HEK293 (cell line): ENCODE measurements around the gene DEFB110.

Experiments used
- CTCF ChIA-PET: fragments of 350-600 bp; formaldehyde crosslinking; extraction: SDS; loops from one replicate; lab custom pipeline; 2021; ENCODE audit warnings: antibody characterized with exemption; lab: Yijun Ruan, JAX
- POLR2A ChIA-PET: fragments of 300-600 bp; formaldehyde crosslinking; extraction: SDS; loops from one replicate; lab custom pipeline; 2020; ENCODE audit warnings: antibody characterized with exemption, inconsistent platforms; lab: Yijun Ruan, JAX
- H3K27ac ChIP-seq: fragments of 200-500 bp; sonication (Bioruptor generic); 2 replicates; pipeline ENCODE4 v1.5.1; 2014; ENCODE audit warnings: low read depth, low read length, control low read depth, inconsistent platforms; ENCODE audit errors: extremely low read depth
- H3K36me3 ChIP-seq, 2 experiments: fragments of 200-500 bp in 1 of 2; sonication (Bioruptor generic) in 1 of 2; 1 replicate in 1 of 2; 2 replicates in 1 of 2; pipeline ENCODE4 v1.5.1; 2014 to 2017; ENCODE audit warnings: inconsistent platforms in 2 of 2, low read length in 2 of 2; ENCODE audit not compliant: control insufficient read depth in 2 of 2, insufficient read depth in 1 of 2
- H3K4me1 ChIP-seq: fragments of 200-500 bp; sonication (Bioruptor generic); 2 replicates; pipeline ENCODE4 v1.5.1; 2014; ENCODE audit warnings: mild to moderate bottlenecking, low read length, inconsistent platforms; ENCODE audit not compliant: control insufficient read depth, insufficient read depth
- H3K4me3 ChIP-seq: 2 replicates; pipeline ENCODE4 v1.5.1; 2011; ENCODE audit warnings: low read depth, mild to moderate bottlenecking, control low read depth, low read length, moderate library complexity
- H3K9me3 ChIP-seq: fragments of 200-500 bp; sonication (Bioruptor generic); 2 replicates; pipeline ENCODE4 v1.5.1; 2014; ENCODE audit warnings: low read depth, low read length, inconsistent platforms; ENCODE audit not compliant: control insufficient read depth, insufficient read depth
- BCL11B ChIP-seq: fragments of 450-650 bp; formaldehyde crosslinking; IDR thresholded peaks from 2 replicates; pipeline ENCODE4 v1.5.1; 2016; ENCODE audit warnings: low read depth, missing biosample characterization, missing genetic modification characterization
- CTCF ChIP-seq: fragments of 450-650 bp; formaldehyde crosslinking; IDR thresholded peaks from 2 replicates; pipeline ENCODE4 v1.5.1; 2016; ENCODE audit warnings: missing biosample characterization, missing genetic modification characterization
- PBX3 ChIP-seq: sonication (generic); formaldehyde crosslinking; IDR thresholded peaks from 2 replicates; pipeline ENCODE4 v1.8.1; 2022; ENCODE audit warnings: mild to moderate bottlenecking, moderate library complexity, missing genetic modification reagents
- REPIN1 ChIP-seq: fragments of 450-650 bp; formaldehyde crosslinking; IDR thresholded peaks from 2 replicates; pipeline ENCODE4 v1.5.1; 2017; ENCODE audit warnings: missing biosample characterization, missing genetic modification characterization, low read depth
- SP7 ChIP-seq: fragments of 450-650 bp; formaldehyde crosslinking; IDR thresholded peaks from 2 replicates; pipeline ENCODE4 v1.5.1; 2016; ENCODE audit warnings: missing biosample characterization, missing genetic modification characterization
- TRIM28 ChIP-seq: IDR thresholded peaks from 2 replicates; pipeline ENCODE4 v1.6.1; 2011; ENCODE audit warnings: low read length, control low read depth, borderline replicate concordance
- YY1 ChIP-seq: fragments of 450-650 bp; formaldehyde crosslinking; IDR thresholded peaks from 2 replicates; pipeline ENCODE4 v1.5.1; 2018; ENCODE audit warnings: missing biosample characterization, missing genetic modification characterization
- ZBTB17 ChIP-seq: fragments of 450-650 bp; formaldehyde crosslinking; IDR thresholded peaks from 2 replicates; pipeline ENCODE4 v1.5.1; 2016; ENCODE audit warnings: missing biosample characterization, missing genetic modification characterization
- ZBTB21 ChIP-seq: fragments of 450-650 bp; formaldehyde crosslinking; IDR thresholded peaks from 2 replicates; pipeline ENCODE4 v1.5.1; 2017; ENCODE audit warnings: missing biosample characterization, missing genetic modification characterization
- ZIC2 ChIP-seq: fragments of 450-650 bp; formaldehyde crosslinking; IDR thresholded peaks from 2 replicates; pipeline ENCODE4 v1.5.1; 2016; ENCODE audit warnings: missing biosample characterization, missing genetic modification characterization
- ZNF18 ChIP-seq: fragments of 450-650 bp; formaldehyde crosslinking; IDR thresholded peaks from 2 replicates; pipeline ENCODE4 v1.5.1; 2016; ENCODE audit warnings: missing biosample characterization, missing genetic modification characterization
- ZNF280D ChIP-seq: fragments of 450-650 bp; formaldehyde crosslinking; IDR thresholded peaks from 2 replicates; pipeline ENCODE4 v1.5.1; 2016; ENCODE audit warnings: missing biosample characterization, missing genetic modification characterization
- ZNF311 ChIP-seq: fragments of 450-650 bp; formaldehyde crosslinking; IDR thresholded peaks from 2 replicates; pipeline ENCODE4 v1.5.1; 2017; ENCODE audit warnings: missing biosample characterization, missing genetic modification characterization, borderline replicate concordance
- ZNF324 ChIP-seq: fragments of 450-650 bp; formaldehyde crosslinking; IDR thresholded peaks from 2 replicates; pipeline ENCODE4 v1.5.1; 2016; ENCODE audit warnings: missing biosample characterization, missing genetic modification characterization
- ZNF423 ChIP-seq: fragments of 450-650 bp; formaldehyde crosslinking; IDR thresholded peaks from 2 replicates; pipeline ENCODE4 v1.5.1; 2016; ENCODE audit warnings: missing biosample characterization, missing genetic modification characterization
- ZNF571 ChIP-seq: fragments of 450-650 bp; formaldehyde crosslinking; IDR thresholded peaks from 2 replicates; pipeline ENCODE4 v1.5.0; 2017; ENCODE audit warnings: missing biosample characterization, missing genetic modification characterization
- ZNF664 ChIP-seq: fragments of 450-650 bp; formaldehyde crosslinking; IDR thresholded peaks from 2 replicates; pipeline ENCODE4 v1.5.1; 2016; ENCODE audit warnings: missing biosample characterization, missing genetic modification characterization
- ZNF692 ChIP-seq: fragments of 450-650 bp; formaldehyde crosslinking; IDR thresholded peaks from 2 replicates; pipeline ENCODE4 v1.5.1; 2016; ENCODE audit warnings: missing biosample characterization, missing genetic modification characterization
- ZNF701 ChIP-seq: fragments of 450-650 bp; formaldehyde crosslinking; IDR thresholded peaks from 2 replicates; pipeline ENCODE4 v1.5.1; 2016; ENCODE audit warnings: missing biosample characterization, missing genetic modification characterization

Gene DEFB110

GRCh38 chr6:49980898-49981297 is 40.9 kb downstream of the DEFB110 start:
- H3K27ac ChIP-seq = no peak overlapping the region
- ChIA-PET POLR2A (no interaction called here), CTCF (interaction anchor here (0.7 to 1.1 kb wide), 2 partner anchors 12 to 113 kb away, joined by 3 to 4 read pairs; no protein-coding TSS in a partner anchor)
- no peak overlapping the region for H3K4me3 ChIP-seq
- H3K36me3 ChIP-seq = no peaks in the 10 kb centered on the region
- H3K4me1 ChIP-seq = no peaks in the 10 kb centered on the region
- no peaks in the 10 kb centered on the region for H3K9me3 ChIP-seq
- no peak for TF ChIP-seq ZNF701 (tag by site-specific recombination)
- no peak for TF ChIP-seq ZNF692 (tag by site-specific recombination)
- TF ChIP-seq ZNF423 (tag by site-specific recombination) = no peak
- TF ChIP-seq ZBTB21 = no peak
- TF ChIP-seq ZNF311 (tag by site-specific recombination) = no peak
- TF ChIP-seq REPIN1 (tag by site-specific recombination) = no peak

GRCh38 chr6:49979584-49979983 is 42.2 kb downstream of the DEFB110 start:
- ChIA-PET POLR2A (no interaction called here), CTCF (interaction anchor here (0.6 to 1.1 kb wide), 2 partner anchors 20 to 686 kb away, joined by 4 read pairs; no protein-coding TSS in a partner anchor)
- no peak overlapping the region for H3K27ac ChIP-seq
- H3K36me3 ChIP-seq = no peaks in the 10 kb centered on the region
- no peak overlapping the region for H3K4me3 ChIP-seq
- no peaks in the 10 kb centered on the region for H3K9me3 ChIP-seq
- TF ChIP-seq ZBTB17 = no peak
- TF ChIP-seq ZNF18 (tag by site-specific recombination) = no peak
- TF ChIP-seq ZNF571 (tag by site-specific recombination) = no peak
- TF ChIP-seq CTCF (tag by site-specific recombination) = no peak
- no peak for TF ChIP-seq BCL11B
- TF ChIP-seq SP7 (tag by site-specific recombination) = no peak
- no peak for TF ChIP-seq ZNF280D (tag by site-specific recombination)
- no peak for TF ChIP-seq YY1 (tag by site-specific recombination)
- no peak for TF ChIP-seq TRIM28
- TF ChIP-seq ZIC2 = no peak
- TF ChIP-seq PBX3 (CRISPR knock-in tag) = no peak
- no peak for TF ChIP-seq ZNF324
- TF ChIP-seq ZNF664 = no peak
- no peaks in the 10 kb centered on the region for H3K4me1 ChIP-seq
